Central memory CD8-positive, alpha-beta T cell (primary cell): ENCODE results near the gene JAKMIP3.

Experiments
- ATAC-seq: fragments of 150-1000 bp; cut with Tn5 transposase; replicated peaks from 2 replicates; pipeline ENCODE4 v1.10.0; 2022; ENCODE audit warnings: mild to moderate bottlenecking, moderate FRiP score, moderate number of reproducible peaks; ENCODE audit not compliant: poor library complexity, severe bottlenecking; ENCODE audit errors: extremely low read depth
- DNase-seq, 2 donors: peaks; one replicate each; pipeline ENCODE4 v3.0.0; 2021; ENCODE audit warnings: low spot score in 2 of 2
- H3K27ac Mint-ChIP-seq: one replicate; pipeline ENCODE4 v1.8.0; 2022; ENCODE audit warnings: low read depth, mild to moderate bottlenecking, moderate library complexity, mixed read lengths
- H3K27me3 Mint-ChIP-seq: one replicate; pipeline ENCODE4 v1.8.0; 2022; ENCODE audit warnings: mixed read lengths
- H3K36me3 Mint-ChIP-seq: one replicate; pipeline ENCODE4 v1.8.0; 2022; ENCODE audit warnings: mild to moderate bottlenecking, moderate library complexity, mixed read lengths; ENCODE audit not compliant: insufficient read depth
- H3K4me1 Mint-ChIP-seq: one replicate; pipeline ENCODE4 v1.8.0; 2022; ENCODE audit warnings: mixed read lengths
- H3K4me3 Mint-ChIP-seq: one replicate; pipeline ENCODE4 v1.8.0; 2022; ENCODE audit warnings: mild to moderate bottlenecking, moderate library complexity, mixed read lengths
- H3K9me3 Mint-ChIP-seq: one replicate; pipeline ENCODE4 v1.8.0; 2022; ENCODE audit warnings: mixed read lengths

JAKMIP3 gene

DNA sequence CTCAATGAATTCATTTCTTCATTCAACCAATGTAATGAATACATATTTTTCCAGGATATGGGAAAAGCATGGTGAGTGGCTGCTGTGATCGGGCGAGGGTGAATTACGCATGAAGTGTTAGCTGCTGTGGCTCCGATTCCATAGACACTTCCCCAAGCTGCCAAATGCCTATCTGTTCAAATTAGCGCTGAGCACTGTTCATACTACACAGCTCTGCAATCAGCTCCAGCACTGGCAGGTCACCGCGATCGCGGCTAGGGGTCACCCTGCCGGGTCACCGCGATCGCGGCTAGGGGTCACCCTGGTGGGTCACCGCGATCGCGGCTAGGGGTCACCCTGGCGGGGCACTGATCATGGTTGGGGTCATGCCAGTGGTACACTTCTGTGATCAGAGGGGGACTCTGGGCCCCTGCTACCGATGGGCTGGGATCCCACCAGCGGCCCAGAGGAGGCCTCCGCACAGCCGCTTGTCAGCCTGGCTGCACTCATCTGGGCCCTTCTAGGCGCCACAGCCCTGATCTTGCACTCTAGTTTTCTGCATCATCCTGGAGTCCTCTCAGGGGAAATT lies 49.3 kb downstream of the JAKMIP3 start:
- peaks cover 23% of the 10 kb centered on the region for H3K27me3 Mint-ChIP-seq
- H3K4me1 Mint-ChIP-seq: no peaks in the 10 kb centered on the region
- ATAC-seq (no peak), DNase-seq (no peak)
- no peaks in the 10 kb centered on the region for H3K36me3 Mint-ChIP-seq
- H3K4me3 Mint-ChIP-seq: no peak overlapping the region
- no peaks in the 10 kb centered on the region for H3K9me3 Mint-ChIP-seq
- H3K27ac Mint-ChIP-seq: no peak overlapping the region
